ENCODE results near the gene MDN1. TPM values are rescaled to one million over a fixed set of nuclear protein-coding genes. Genes with fewer than 3 reads are reported as not detected.
"Not testable (repeated sequence)": the region's sequence is repeated elsewhere in the genome, so short reads cannot be mapped to it uniquely, and the experiment has no call there.

MDN1 gene
- total RNA-seq, 4 donors from 2014 or later: 7.1 to 46.5 (median 34.5) TPM

DNA sequence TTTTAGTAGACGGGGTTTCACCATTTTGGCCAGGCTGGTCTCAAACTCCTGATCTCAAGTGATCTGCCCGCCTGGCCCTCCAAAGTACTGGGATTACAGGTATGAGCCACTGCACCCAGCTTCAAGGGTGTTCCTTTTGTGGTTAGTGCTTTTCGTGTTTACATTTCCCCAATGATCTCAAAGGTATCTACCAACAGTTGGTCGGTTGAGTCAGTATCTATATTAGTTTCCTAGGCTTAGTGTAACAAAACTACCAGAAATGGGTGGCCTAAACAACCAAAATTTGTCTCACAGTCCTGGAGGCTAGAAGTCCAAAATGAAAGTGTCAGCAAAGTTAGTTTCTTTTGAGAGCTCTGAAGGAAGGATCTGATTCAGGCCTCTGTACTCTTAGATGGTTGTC is 40.1 kb upstream of the MDN1 start:
- DNase-seq: no peak
- Histone ChIP-seq H3K4me3 (no peak overlapping the region), H3K36me3 (no peaks in the 10 kb centered on the region), H3K4me1 (no peaks in the 10 kb centered on the region), H3K9me3 (no peaks in the 10 kb centered on the region), H3K27ac (no peak overlapping the region), H3K27me3 (no peaks in the 10 kb centered on the region)
- TF ChIP-seq POLR2A (IDR thresholded peaks at IDR 0.05): no peak
- TF ChIP-seq, protein P1, sequence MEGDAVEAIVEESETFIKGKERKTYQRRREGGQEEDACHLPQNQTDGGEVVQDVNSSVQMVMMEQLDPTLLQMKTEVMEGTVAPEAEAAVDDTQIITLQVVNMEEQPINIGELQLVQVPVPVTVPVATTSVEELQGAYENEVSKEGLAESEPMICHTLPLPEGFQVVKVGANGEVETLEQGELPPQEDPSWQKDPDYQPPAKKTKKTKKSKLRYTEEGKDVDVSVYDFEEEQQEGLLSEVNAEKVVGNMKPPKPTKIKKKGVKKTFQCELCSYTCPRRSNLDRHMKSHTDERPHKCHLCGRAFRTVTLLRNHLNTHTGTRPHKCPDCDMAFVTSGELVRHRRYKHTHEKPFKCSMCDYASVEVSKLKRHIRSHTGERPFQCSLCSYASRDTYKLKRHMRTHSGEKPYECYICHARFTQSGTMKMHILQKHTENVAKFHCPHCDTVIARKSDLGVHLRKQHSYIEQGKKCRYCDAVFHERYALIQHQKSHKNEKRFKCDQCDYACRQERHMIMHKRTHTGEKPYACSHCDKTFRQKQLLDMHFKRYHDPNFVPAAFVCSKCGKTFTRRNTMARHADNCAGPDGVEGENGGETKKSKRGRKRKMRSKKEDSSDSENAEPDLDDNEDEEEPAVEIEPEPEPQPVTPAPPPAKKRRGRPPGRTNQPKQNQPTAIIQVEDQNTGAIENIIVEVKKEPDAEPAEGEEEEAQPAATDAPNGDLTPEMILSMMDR (IDR thresholded peaks at IDR 0.05): no peak
- intact Hi-C loops (cut with DNase I; ENCODE audit: low total_unique reads): no loop called here

DNA sequence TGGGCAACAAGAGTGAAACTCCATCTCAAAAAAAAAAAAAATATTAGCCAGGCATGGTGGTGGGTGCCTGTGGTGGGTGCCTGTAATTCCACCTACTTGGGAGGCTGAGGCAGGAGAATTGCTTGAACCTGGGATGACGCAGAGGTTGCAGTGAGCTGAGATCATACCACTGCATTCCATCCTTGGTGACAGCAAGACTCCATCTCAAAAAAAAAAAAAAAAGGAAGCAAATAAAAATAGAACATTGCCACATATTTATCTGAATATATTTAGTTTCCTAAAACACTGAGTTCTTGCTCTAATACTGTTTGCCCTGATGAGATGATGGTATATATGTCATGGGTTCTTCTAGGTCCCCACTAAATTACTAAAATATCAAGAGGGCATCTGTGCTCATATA is 38.4 kb upstream of the MDN1 start:
- no peak for DNase-seq
- H3K27ac ChIP-seq: no peak overlapping the region
- intact Hi-C loops (cut with DNase I; ENCODE audit: low total_unique reads): no loop called here
- no peak for TF ChIP-seq POLR2A (IDR thresholded peaks at IDR 0.05)
- TF ChIP-seq, protein P1 (IDR thresholded peaks at IDR 0.05): no peak
- no peaks in the 10 kb centered on the region for H3K4me1 ChIP-seq
- H3K36me3 ChIP-seq: no peaks in the 10 kb centered on the region
- H3K27me3 ChIP-seq: no peaks in the 10 kb centered on the region
- no peaks in the 10 kb centered on the region for H3K9me3 ChIP-seq
- no peak overlapping the region for H3K4me3 ChIP-seq

DNA sequence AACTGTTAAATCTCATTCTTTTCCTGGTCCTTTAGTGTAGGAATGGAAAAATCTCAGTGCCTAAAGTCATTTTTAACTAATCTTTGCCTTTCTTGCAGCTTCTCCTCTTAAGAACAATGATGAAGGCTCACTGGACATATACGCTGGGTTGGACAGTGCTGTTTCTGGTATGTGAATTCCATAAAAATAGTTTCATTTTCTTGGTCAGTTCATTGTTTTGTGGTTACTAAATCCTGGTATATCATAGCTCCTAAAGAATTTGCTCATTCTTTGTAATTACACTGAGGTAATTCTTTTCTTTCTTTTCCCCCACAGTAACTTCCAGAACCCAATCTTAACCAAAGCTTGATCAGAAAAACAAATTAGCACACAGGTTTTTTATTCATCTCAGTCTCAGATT is 33.5 kb upstream of the MDN1 start:
- Histone ChIP-seq H3K4me3 (no peak overlapping the region), H3K27ac (no peak overlapping the region), H3K36me3 (no peaks in the 10 kb centered on the region), H3K9me3 (no peaks in the 10 kb centered on the region), H3K27me3 (no peaks in the 10 kb centered on the region), H3K4me1 (no peaks in the 10 kb centered on the region)
- intact Hi-C loops (cut with DNase I; ENCODE audit: low total_unique reads): no loop called here
- TF ChIP-seq POLR2A (IDR thresholded peaks at IDR 0.05): no peak
- TF ChIP-seq, protein P1 (IDR thresholded peaks at IDR 0.05): no peak
- DNase-seq: no peak

DNA sequence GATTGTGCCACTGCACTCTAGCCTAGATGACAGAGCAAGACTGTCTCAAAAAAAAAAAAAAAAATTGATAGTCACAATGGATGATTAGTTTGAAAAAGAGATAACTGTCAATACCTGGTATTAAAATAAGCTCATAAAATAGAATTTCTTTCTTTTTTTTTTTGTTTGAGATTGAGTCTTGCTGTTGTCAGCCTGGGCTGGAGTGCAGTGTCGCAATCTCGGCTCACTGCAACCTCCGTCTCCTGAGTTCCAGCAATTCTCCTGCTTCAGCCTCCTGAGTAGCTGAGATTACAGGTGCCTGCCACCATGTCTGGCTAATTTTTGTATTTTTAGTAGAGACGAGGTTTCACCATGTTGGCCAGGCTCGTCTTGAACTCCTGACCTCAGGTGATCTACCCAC is 27.9 kb upstream of the MDN1 start:
- H3K4me3 ChIP-seq; H3K27ac ChIP-seq; DNase-seq; intact Hi-C loops (cut with DNase I; ENCODE audit: low total_unique reads); H3K36me3 ChIP-seq; H3K27me3 ChIP-seq; H3K4me1 ChIP-seq; H3K9me3 ChIP-seq: not testable (repeated sequence)

DNA sequence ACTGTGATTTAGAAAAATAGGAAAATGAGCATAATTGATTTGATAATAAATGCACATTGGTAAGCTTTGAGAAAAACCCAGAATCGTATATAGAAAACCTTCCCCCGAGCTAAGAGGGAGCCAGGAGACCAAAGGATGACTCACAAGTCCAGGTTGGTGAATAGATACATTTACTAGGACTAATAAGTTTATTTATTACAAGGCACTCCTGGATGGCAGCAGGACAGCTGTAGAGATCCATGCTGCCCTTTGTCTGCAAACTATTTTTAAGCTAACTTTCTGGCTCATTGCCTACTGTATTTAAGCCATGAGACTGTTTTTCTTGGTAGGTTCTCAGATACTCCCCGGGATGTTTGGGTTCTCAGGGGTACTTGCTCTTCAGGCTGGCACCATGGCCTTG is 23.5 kb upstream of the MDN1 start:
- H3K36me3 ChIP-seq: no peaks in the 10 kb centered on the region
- H3K4me3 ChIP-seq: no peak overlapping the region
- no peak for DNase-seq
- H3K9me3 ChIP-seq: no peaks in the 10 kb centered on the region
- intact Hi-C loops (cut with DNase I; ENCODE audit: low total_unique reads): no loop called here
- no peaks in the 10 kb centered on the region for H3K27me3 ChIP-seq
- no peak overlapping the region for H3K27ac ChIP-seq
- TF ChIP-seq, protein P1 (IDR thresholded peaks at IDR 0.05): no peak
- no peak for TF ChIP-seq POLR2A (IDR thresholded peaks at IDR 0.05)
- H3K4me1 ChIP-seq: no peaks in the 10 kb centered on the region

DNA sequence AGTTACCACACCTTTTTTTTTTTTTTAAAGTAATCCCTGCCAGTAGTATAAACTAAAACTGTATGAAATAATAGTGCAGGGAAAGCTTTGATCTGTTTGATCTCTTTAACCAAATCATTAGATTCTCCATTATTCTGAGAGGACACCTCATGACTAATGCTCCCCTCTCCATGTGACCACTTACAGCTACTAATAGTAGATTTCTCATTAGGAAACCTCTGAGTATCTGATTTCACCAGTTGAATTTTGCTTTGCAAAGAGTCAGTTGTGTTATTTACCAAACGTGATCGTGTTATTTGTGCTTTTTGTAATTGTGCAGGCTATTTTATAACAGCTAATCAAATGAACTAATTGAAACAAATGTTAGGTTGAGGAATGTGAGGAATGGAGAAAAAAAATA is 22.6 kb upstream of the MDN1 start:
- no peak overlapping the region for H3K4me3 ChIP-seq
- no peaks in the 10 kb centered on the region for H3K9me3 ChIP-seq
- TF ChIP-seq, protein P1 (IDR thresholded peaks at IDR 0.05): no peak
- TF ChIP-seq POLR2A (IDR thresholded peaks at IDR 0.05): no peak
- no peaks in the 10 kb centered on the region for H3K27me3 ChIP-seq
- DNase-seq: no peak
- H3K27ac ChIP-seq: no peak overlapping the region
- no peaks in the 10 kb centered on the region for H3K4me1 ChIP-seq
- intact Hi-C loops (cut with DNase I; ENCODE audit: low total_unique reads): no loop called here
- no peaks in the 10 kb centered on the region for H3K36me3 ChIP-seq

Measured in uterus (tissue), 4 donors.